IMR-90 (cell line): ENCODE results near the gene DCANP1. TPM values are rescaled to one million over a fixed set of nuclear protein-coding genes. Genes with fewer than 3 reads are reported as not detected.

ENCODE experiments used
- ATAC-seq: fragments of 200-7000 bp; cut with Tn5 transposase; 2 replicates; pipeline ENCODE4 v1.9.1; 2020; ENCODE audit warnings: low read depth, mild to moderate bottlenecking, moderate library complexity
- BruUV-seq: library from RNA; stranded (reverse); fragments of 400-500 nt; replicated peaks from 2 replicates; lab custom pipeline; 2021; lab: Mats Ljungman, UMichigan
- CTCF ChIA-PET: fragments of 300-600 bp; formaldehyde crosslinking; extraction: SDS; loops from one replicate; lab custom pipeline; 2021; ENCODE audit warnings: antibody characterized with exemption; lab: Yijun Ruan, JAX
- POLR2A ChIA-PET: fragments of 300-600 bp; sonication (Branson Sonifier 250); formaldehyde crosslinking; loops from one replicate; lab custom pipeline; 2022; ENCODE audit warnings: antibody characterized with exemption; ENCODE audit not compliant: unreplicated experiment; lab: Charles Lee
- DNase-seq: peaks from one replicate; pipeline ENCODE4 v3.0.0; 2013
- H2AFZ ChIP-seq: replicated peaks from 2 replicates; pipeline ENCODE3; 2013; ENCODE audit warnings: low read length, mild to moderate bottlenecking; ENCODE audit not compliant: poor library complexity
- H2AK5ac ChIP-seq: 2 replicates; pipeline ENCODE4 v1.6.1; 2013; ENCODE audit warnings: low read depth, low read length, inconsistent platforms
- H2AK9ac ChIP-seq: replicated peaks from 2 replicates; pipeline ENCODE3; 2013; ENCODE audit warnings: mild to moderate bottlenecking, low read depth, low read length, moderate library complexity; ENCODE audit not compliant: poor library complexity
- H2BK120ac ChIP-seq: 2 replicates; pipeline ENCODE4 v1.6.1; 2013; ENCODE audit warnings: low read depth, low read length, inconsistent platforms
- H2BK15ac ChIP-seq: 3 replicates; pipeline ENCODE4 v1.6.1; 2013; ENCODE audit warnings: low read depth, low read length, inconsistent platforms
- H2BK20ac ChIP-seq: 2 replicates; pipeline ENCODE4 v1.6.1; 2013; ENCODE audit warnings: low read depth, mild to moderate bottlenecking, inconsistent platforms, low read length, moderate library complexity
- H2BK5ac ChIP-seq: 2 replicates; pipeline ENCODE4 v1.6.1; 2013; ENCODE audit warnings: mild to moderate bottlenecking, low read depth, low read length, inconsistent platforms; ENCODE audit not compliant: poor library complexity, severe bottlenecking
- H3K14ac ChIP-seq: replicated peaks from 2 replicates; pipeline ENCODE4 v1.6.1; 2013; ENCODE audit warnings: low read depth, low read length, inconsistent platforms
- H3K18ac ChIP-seq: 2 replicates; pipeline ENCODE4 v1.6.1; 2013; ENCODE audit warnings: low read depth, low read length, control low read depth
- H3K23ac ChIP-seq: 2 replicates; pipeline ENCODE4 v1.6.1; 2013; ENCODE audit warnings: low read depth, low read length, inconsistent platforms
- H3K27ac ChIP-seq: 2 replicates; pipeline ENCODE4 v1.5.1; 2013; ENCODE audit warnings: mild to moderate bottlenecking, control low read depth, low read length; ENCODE audit not compliant: insufficient read depth
- H3K27me3 ChIP-seq: 2 replicates; pipeline ENCODE4 v1.6.1; 2013; ENCODE audit warnings: low read length; ENCODE audit not compliant: control insufficient read depth, insufficient read depth
- H3K36me3 ChIP-seq: 2 replicates; pipeline ENCODE4 v1.6.1; 2013; ENCODE audit warnings: low read length, mixed read lengths; ENCODE audit not compliant: control insufficient read depth, insufficient read depth
- H3K4ac ChIP-seq: 2 replicates; pipeline ENCODE4 v1.6.1; 2013; ENCODE audit warnings: low read depth, low read length, inconsistent platforms
- H3K4me1 ChIP-seq: 2 replicates; pipeline ENCODE4 v1.6.1; 2013; ENCODE audit warnings: low read length, mixed read lengths; ENCODE audit not compliant: control insufficient read depth, insufficient read depth
- H3K4me2 ChIP-seq: 2 replicates; pipeline ENCODE4 v1.6.1; 2013; ENCODE audit warnings: low read depth, mild to moderate bottlenecking, control low read depth, low read length, moderate library complexity
- H3K4me3 ChIP-seq: 2 replicates; pipeline ENCODE4 v1.5.1; 2013; ENCODE audit warnings: low read depth, mild to moderate bottlenecking, control low read depth, low read length, moderate library complexity; ENCODE audit not compliant: insufficient read depth
- H3K56ac ChIP-seq: 2 replicates; pipeline ENCODE4 v1.6.1; 2013; ENCODE audit warnings: low read length, inconsistent platforms; ENCODE audit not compliant: insufficient read depth; ENCODE audit errors: extremely low read depth
- H3K79me1 ChIP-seq, 2 experiments: 2 replicates each; pipeline ENCODE4 v1.6.1; 2013; ENCODE audit warnings: low read length in 2 of 2, inconsistent platforms in 1 of 2, low read depth in 1 of 2
- H3K9ac ChIP-seq: 2 replicates; pipeline ENCODE4 v1.6.1; 2013; ENCODE audit warnings: low read depth, low read length, control low read depth
- H3K9me1 ChIP-seq: 2 replicates; pipeline ENCODE4 v1.6.1; 2013; ENCODE audit warnings: low read length, inconsistent platforms; ENCODE audit not compliant: insufficient read depth
- H3K9me3 ChIP-seq: 2 replicates; pipeline ENCODE4 v1.6.1; 2013; ENCODE audit warnings: low read length; ENCODE audit not compliant: control insufficient read depth, insufficient read depth
- H4K20me1 ChIP-seq: 2 replicates; pipeline ENCODE4 v1.6.1; 2013; ENCODE audit warnings: low read length, inconsistent platforms; ENCODE audit not compliant: insufficient read depth
- H4K5ac ChIP-seq: 2 replicates; pipeline ENCODE4 v1.6.1; 2013; ENCODE audit warnings: mild to moderate bottlenecking, low read depth, low read length, control low read depth
- H4K8ac ChIP-seq, 2 experiments: 2 replicates each; pipeline ENCODE4 v1.6.1; 2013; ENCODE audit warnings: low read depth in 2 of 2, low read length in 2 of 2, control low read depth in 1 of 2, inconsistent platforms in 1 of 2
- H4K91ac ChIP-seq: 2 replicates; pipeline ENCODE4 v1.6.1; 2013; ENCODE audit warnings: low read depth, low read length, inconsistent platforms; ENCODE audit not compliant: insufficient read depth
- MXI1 ChIP-seq: IDR thresholded peaks from 2 replicates; pipeline ENCODE4 v1.6.1; 2012; ENCODE audit warnings: low read depth, mild to moderate bottlenecking, low read length, moderate library complexity, borderline replicate concordance
- RAD21 ChIP-seq: IDR thresholded peaks from 2 replicates; pipeline ENCODE4 v1.6.1; 2012; ENCODE audit warnings: low read length, improper control_type of control experiment
- RFX5 ChIP-seq: IDR thresholded peaks from 2 replicates; pipeline ENCODE4 v1.8.0; 2012; ENCODE audit warnings: low read depth, mild to moderate bottlenecking, low read length, moderate library complexity
- WGBS, 2 experiments: methylation state at CpG; one replicate each; pipeline versions ENCODE4 v1.1.5 to v1.1.7; 2013; ENCODE audit warnings: missing lambda C conversion rate in 2 of 2; ENCODE audit not compliant: insufficient read length in 1 of 2; ENCODE audit errors: extremely low coverage in 2 of 2; 5-methylcytosine and 5-hydroxymethylcytosine counted together
- dilution Hi-C: fragments of 300-500 bp; cut with HindIII; formaldehyde crosslinking; loops from one replicate; pipeline ENCODE4 v1.14.3; 2018; ENCODE audit warnings: low sequenced_read_pairs; ENCODE audit not compliant: unreplicated experiment
- in situ Hi-C: fragments of 300-500 bp; cut with MboI; formaldehyde crosslinking; loops from 3 replicates; pipeline ENCODE4 v1.14.3; 2019; ENCODE audit warnings: low sequenced_read_pairs, inconsistent platforms, mixed read lengths
- intact Hi-C: fragments of 100-400 bp; cut with micrococcal nuclease; formaldehyde crosslinking; loops from 2 replicates; pipeline ENCODE4 v1.10.0; 2022
- polyA plus RNA-seq, 3 experiments: library from polyadenylated mRNA; depleted of rRNA; stranded (reverse); fragments of >200 nt; gene quantifications; 2 replicates each; pipeline ENCODE4 v1.2.3, GENCODE V29; 2012; ENCODE audit warnings: low replicate concordance in 1 of 3
- total RNA-seq: library from RNA; depleted of rRNA; stranded (reverse); fragments of >200 nt; gene quantifications from 2 replicates; pipeline ENCODE4 v1.2.3, GENCODE V29; 2012
- TF ChIP-seq, protein P1 (sequence below): fragments of 150-350 bp; IDR thresholded peaks from 2 replicates; pipeline ENCODE4 v1.6.1; 2016; ENCODE audit warnings: low read depth, mild to moderate bottlenecking, low read length, moderate library complexity, borderline replicate concordance
- TF ChIP-seq, protein P2 (sequence below): fragments of 150-350 bp; IDR thresholded peaks from 2 replicates; pipeline ENCODE4 v1.6.1; 2017; ENCODE audit warnings: mild to moderate bottlenecking, antibody characterized with exemption, low read length, low read depth

DCANP1 gene
- total and polyA plus RNA-seq, 2 of the 4 experiments (the other 2 are of a cell fraction) = not detected

GRCh38 chr5:135430135-135430437, 17.1 kb downstream of the DCANP1 start:
- Histone ChIP-seq H2BK5ac (no peak overlapping the region), H3K4me3 (no peak overlapping the region), H2BK120ac (no peak overlapping the region), H2AK9ac (no peak overlapping the region), H3K9me3 (peaks cover 5% of the 10 kb centered on the region), H3K56ac (no peak overlapping the region), H2AFZ (no peak overlapping the region), H3K4me1 (peaks cover 14% of the 10 kb centered on the region), H3K14ac (no peak overlapping the region), H3K23ac (no peak overlapping the region), H2BK20ac (no peak overlapping the region), H3K9ac (no peak overlapping the region), H3K9me1 (peaks cover 8% of the 10 kb centered on the region), H3K4me2 (no peak overlapping the region), H3K4ac (no peak overlapping the region), H4K20me1 (0 out of 2 replicates have a peak, but pooled peaks cover 3% of the 10 kb centered on the region), H2AK5ac (no peak overlapping the region), H4K5ac (no peak overlapping the region), H4K8ac (no peak overlapping the region), H4K91ac (no peak overlapping the region), H3K18ac (no peak overlapping the region), H3K27me3 (no peaks in the 10 kb centered on the region), H3K79me1 (no peaks in the 10 kb centered on the region), H2BK15ac (no peak overlapping the region), H3K27ac (no peak overlapping the region), H3K36me3 (no peaks in the 10 kb centered on the region)
- ChIA-PET POLR2A (interaction anchor here (0.6 kb wide), 1 partner anchor 398 kb away, joined by 16 read pairs; no protein-coding TSS in a partner anchor), CTCF (no interaction called here)
- 100% methylated on average over 5 of the region's 7 CpGs; no CpG with 5 or more reads in 1 of the 2 experiments for WGBS, 2 experiments
- DNase-seq (no peak), ATAC-seq (no peak)
- intact Hi-C loops (loop anchor here (10.0 kb wide), 1 partner anchor 225 kb away; no protein-coding TSS in a partner anchor), dilution Hi-C loops (no loop called here), in situ Hi-C loops (no loop called here)
- no TSS peak for BruUV-seq
- TF ChIP-seq RAD21 = no peak
- TF ChIP-seq, protein P1, sequence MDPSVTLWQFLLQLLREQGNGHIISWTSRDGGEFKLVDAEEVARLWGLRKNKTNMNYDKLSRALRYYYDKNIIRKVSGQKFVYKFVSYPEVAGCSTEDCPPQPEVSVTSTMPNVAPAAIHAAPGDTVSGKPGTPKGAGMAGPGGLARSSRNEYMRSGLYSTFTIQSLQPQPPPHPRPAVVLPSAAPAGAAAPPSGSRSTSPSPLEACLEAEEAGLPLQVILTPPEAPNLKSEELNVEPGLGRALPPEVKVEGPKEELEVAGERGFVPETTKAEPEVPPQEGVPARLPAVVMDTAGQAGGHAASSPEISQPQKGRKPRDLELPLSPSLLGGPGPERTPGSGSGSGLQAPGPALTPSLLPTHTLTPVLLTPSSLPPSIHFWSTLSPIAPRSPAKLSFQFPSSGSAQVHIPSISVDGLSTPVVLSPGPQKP = no peak
- TF ChIP-seq RFX5 = no peak
- TF ChIP-seq, protein P2, sequence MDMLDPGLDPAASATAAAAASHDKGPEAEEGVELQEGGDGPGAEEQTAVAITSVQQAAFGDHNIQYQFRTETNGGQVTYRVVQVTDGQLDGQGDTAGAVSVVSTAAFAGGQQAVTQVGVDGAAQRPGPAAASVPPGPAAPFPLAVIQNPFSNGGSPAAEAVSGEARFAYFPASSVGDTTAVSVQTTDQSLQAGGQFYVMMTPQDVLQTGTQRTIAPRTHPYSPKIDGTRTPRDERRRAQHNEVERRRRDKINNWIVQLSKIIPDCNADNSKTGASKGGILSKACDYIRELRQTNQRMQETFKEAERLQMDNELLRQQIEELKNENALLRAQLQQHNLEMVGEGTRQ = no peak
- TF ChIP-seq MXI1 = no peak
